Testis (tissue), 3 donors: ENCODE results near the gene SWT1. TPM values are rescaled to one million over a fixed set of nuclear protein-coding genes. Genes with fewer than 3 reads are reported as not detected.

Source experiments
- DNase-seq: peaks from one replicate; pipeline ENCODE4 v3.0.0-alpha.2; 2019
- H3K27ac ChIP-seq, 2 donors: fragments of 200-600 bp; sonication (generic); one replicate each; pipeline ENCODE4 v1.5.1; 2019
- H3K27me3 ChIP-seq: fragments of 200-600 bp; sonication (generic); one replicate; pipeline ENCODE4 v1.5.1; 2019
- H3K36me3 ChIP-seq: fragments of 200-600 bp; sonication (generic); one replicate; pipeline ENCODE4 v1.5.1; 2017; ENCODE audit warnings: low read depth; ENCODE audit errors: missing control alignments
- H3K4me1 ChIP-seq: fragments of 200-600 bp; sonication (generic); one replicate; pipeline ENCODE4 v1.5.1; 2019
- H3K4me3 ChIP-seq, 2 donors: fragments of 200-600 bp; sonication (generic); one replicate each; pipeline ENCODE4 v1.5.1; 2017 to 2019
- H3K9me3 ChIP-seq: fragments of 200-600 bp; sonication (generic); one replicate; pipeline ENCODE4 v1.5.1; 2017
- POLR2A ChIP-seq: fragments of 450-650 bp; IDR thresholded peaks from one replicate; pipeline ENCODE4 v1.6.1; 2017; ENCODE audit warnings: antibody characterized with exemption, mild to moderate bottlenecking, moderate library complexity
- WGBS, 2 donors: methylation state at CpG; one replicate each; pipeline ENCODE4 v1.1.5; 2018; 5-methylcytosine and 5-hydroxymethylcytosine counted together
- intact Hi-C: fragments of 100-400 bp; cut with DNase I; formaldehyde crosslinking; loops from one replicate; pipeline ENCODE4 v1.15.1; 2023; ENCODE audit warnings: low total_unique reads
- polyA plus RNA-seq: library from polyadenylated mRNA; stranded (reverse); fragments of 350-450 nt; fragmentation: Illumina TruSeq; extraction: RNeasy Lipid Tissue Mini Kit (QIAGEN cat#74804); gene quantifications from one replicate; pipeline ENCODE4 v1.2.3, GENCODE V29; 2014; ENCODE audit warnings: low read depth, low replicate concordance; ENCODE audit not compliant: insufficient read depth
- total RNA-seq, 2 donors: library from RNA; depleted of rRNA; stranded (reverse); fragments of >200 nt; gene quantifications; one replicate each; pipeline ENCODE4 v1.2.3, GENCODE V29; 2016
- TF ChIP-seq, protein P1 (sequence below), 3 experiments: fragments of 450-650 bp in 2 of 3; fragments of 200-600 bp in 1 of 3; sonication (generic) in 1 of 3; IDR thresholded peaks; one replicate each; pipeline ENCODE4 v1.5.1; 2016 to 2019; ENCODE audit warnings: antibody characterized with exemption in 3 of 3, mild to moderate bottlenecking in 2 of 3, moderate library complexity in 1 of 3

Gene SWT1
- total and polyA plus RNA-seq, 3 donors from 2014 or later: 29.0 to 44.6 (median 38.3) TPM

DNA sequence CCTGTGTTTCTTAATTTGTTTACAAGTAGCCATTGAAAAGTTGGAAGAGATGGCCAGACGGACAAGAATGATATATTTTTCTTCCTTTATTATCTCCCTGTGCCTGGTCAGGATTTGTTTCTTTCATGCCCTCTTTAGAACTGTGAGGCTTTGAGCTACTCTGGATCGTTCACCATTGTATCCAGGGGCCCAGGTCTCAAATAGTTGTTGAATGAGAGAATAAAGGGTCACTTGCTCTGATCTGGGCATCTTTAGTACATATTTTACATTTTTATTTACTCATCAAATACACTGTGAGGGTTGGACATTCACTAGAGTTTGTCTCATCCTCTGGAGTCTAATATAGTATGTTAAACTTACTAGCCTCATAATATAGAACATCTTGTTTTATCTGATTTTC, 111.4 kb downstream of the SWT1 start:
- WGBS, 2 donors: 75 to 76% methylated on average over 2 of the region's 2 CpGs
- no peak for TF ChIP-seq POLR2A
- TF ChIP-seq, protein P1, sequence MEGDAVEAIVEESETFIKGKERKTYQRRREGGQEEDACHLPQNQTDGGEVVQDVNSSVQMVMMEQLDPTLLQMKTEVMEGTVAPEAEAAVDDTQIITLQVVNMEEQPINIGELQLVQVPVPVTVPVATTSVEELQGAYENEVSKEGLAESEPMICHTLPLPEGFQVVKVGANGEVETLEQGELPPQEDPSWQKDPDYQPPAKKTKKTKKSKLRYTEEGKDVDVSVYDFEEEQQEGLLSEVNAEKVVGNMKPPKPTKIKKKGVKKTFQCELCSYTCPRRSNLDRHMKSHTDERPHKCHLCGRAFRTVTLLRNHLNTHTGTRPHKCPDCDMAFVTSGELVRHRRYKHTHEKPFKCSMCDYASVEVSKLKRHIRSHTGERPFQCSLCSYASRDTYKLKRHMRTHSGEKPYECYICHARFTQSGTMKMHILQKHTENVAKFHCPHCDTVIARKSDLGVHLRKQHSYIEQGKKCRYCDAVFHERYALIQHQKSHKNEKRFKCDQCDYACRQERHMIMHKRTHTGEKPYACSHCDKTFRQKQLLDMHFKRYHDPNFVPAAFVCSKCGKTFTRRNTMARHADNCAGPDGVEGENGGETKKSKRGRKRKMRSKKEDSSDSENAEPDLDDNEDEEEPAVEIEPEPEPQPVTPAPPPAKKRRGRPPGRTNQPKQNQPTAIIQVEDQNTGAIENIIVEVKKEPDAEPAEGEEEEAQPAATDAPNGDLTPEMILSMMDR (IDR thresholded peaks at IDR 0.05): no peak
- Histone ChIP-seq H3K27ac (no peak overlapping the region), H3K36me3 (no peaks in the 10 kb centered on the region), H3K9me3 (no peaks in the 10 kb centered on the region), H3K27me3 (no peaks in the 10 kb centered on the region), H3K4me3 (no peak overlapping the region), H3K4me1 (no peaks in the 10 kb centered on the region)
- intact Hi-C loops: no loop called here
- no peak for DNase-seq

DNA sequence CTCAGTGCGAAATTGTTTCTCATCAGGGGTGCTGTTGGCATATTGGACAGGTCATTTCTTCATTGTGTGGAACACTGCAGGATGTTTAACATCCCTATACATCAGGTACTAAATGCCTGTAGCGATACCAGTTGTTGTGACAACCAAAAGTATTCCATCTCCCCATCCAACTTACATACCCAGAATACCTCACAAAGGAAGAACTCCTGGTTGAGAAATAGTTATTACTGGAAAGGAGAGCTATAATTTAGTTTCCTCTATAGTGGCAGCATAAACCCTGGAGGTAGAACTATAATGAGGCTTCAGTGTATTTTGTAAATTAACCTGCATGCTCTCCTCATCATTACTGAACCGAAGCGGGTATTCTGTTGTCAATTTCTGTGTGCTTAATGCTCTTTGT, 115.0 kb downstream of the SWT1 start:
- WGBS, 2 donors: 95 to 97% methylated on average over 4 of the region's 4 CpGs
- Histone ChIP-seq H3K36me3 (no peaks in the 10 kb centered on the region), H3K9me3 (no peaks in the 10 kb centered on the region), H3K27ac (no peak overlapping the region), H3K4me1 (no peaks in the 10 kb centered on the region), H3K27me3 (no peaks in the 10 kb centered on the region), H3K4me3 (no peak overlapping the region)
- DNase-seq: no peak
- TF ChIP-seq, protein P1 (IDR thresholded peaks at IDR 0.05): no peak
- no peak for TF ChIP-seq POLR2A
- intact Hi-C loops: no loop called here

DNA sequence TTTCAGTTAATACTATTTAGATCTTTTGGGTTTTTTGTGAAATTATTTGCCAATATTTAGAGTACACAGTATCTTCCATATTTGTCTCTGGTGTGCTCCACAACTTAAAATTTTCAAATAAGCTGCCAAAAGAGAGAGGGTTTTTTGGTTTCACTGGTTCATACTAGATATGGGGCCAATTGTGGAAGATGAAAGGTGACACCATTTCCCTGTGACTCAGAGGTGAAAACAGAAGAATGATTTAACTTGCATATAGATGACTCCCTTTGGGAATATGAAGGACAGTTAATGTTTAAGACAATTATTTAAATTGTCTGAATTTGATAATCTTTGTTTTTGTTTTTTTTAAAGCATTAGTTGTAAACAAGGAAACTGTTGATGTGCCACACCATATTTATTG, 122.6 kb downstream of the SWT1 start:
- no peak for DNase-seq
- TF ChIP-seq POLR2A: no peak
- TF ChIP-seq, protein P1 (IDR thresholded peaks at IDR 0.05): no peak
- no peaks in the 10 kb centered on the region for H3K9me3 ChIP-seq
- H3K27ac ChIP-seq: no peak overlapping the region
- no peaks in the 10 kb centered on the region for H3K4me1 ChIP-seq
- H3K36me3 ChIP-seq: no peaks in the 10 kb centered on the region
- no peak overlapping the region for H3K4me3 ChIP-seq
- no peaks in the 10 kb centered on the region for H3K27me3 ChIP-seq
- intact Hi-C loops: no loop called here

DNA sequence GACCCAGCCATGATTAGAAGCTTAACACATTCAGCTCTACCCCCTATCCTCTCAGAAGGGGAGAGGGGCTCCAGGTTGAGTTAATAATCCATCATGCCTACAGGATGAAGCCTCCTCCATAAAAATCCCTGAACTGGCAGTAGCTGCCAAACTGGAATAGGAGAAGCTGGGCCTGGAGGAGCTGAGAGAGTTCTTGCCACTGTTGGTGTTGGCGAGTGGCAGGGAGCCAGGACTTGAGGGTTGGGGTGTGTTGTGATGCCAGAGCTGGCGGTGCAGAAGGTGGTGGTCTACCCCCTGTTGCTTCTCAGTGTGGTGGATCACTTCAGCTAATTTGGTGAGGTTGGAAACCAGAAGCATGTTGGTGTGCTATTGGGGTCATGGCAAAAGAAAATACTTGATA, 123.6 kb downstream of the SWT1 start:
- no peaks in the 10 kb centered on the region for H3K27me3 ChIP-seq
- H3K4me3 ChIP-seq: no peak overlapping the region
- no peak overlapping the region for H3K27ac ChIP-seq
- no peak for DNase-seq
- no peak for TF ChIP-seq POLR2A
- TF ChIP-seq, protein P1 (IDR thresholded peaks at IDR 0.05): no peak
- 92 to 100% methylated on average over 2 of the region's 2 CpGs for WGBS, 2 donors
- H3K36me3 ChIP-seq: no peaks in the 10 kb centered on the region
- no peaks in the 10 kb centered on the region for H3K4me1 ChIP-seq
- intact Hi-C loops: no loop called here
- no peaks in the 10 kb centered on the region for H3K9me3 ChIP-seq

DNA sequence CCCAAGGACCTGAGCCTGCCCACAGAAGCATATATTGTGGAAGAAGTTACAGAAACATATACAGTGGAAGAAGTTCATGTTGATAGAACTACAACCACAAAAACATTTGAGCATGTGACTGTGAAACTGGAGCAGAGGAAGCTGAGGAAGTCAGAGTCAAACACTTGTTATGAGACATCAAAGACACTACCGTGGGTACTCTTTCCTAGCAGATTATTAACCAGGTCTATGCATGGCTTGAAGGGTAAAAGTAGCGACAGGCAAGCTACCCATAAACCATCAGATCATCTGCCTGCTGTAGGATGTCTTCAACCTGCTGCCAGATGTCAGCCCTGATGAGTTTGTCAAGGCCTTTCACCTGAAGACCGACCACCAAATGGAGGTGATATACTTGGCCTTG, 124.3 kb downstream of the SWT1 start:
- Histone ChIP-seq H3K27me3 (no peaks in the 10 kb centered on the region), H3K9me3 (no peaks in the 10 kb centered on the region), H3K27ac (no peak overlapping the region), H3K36me3 (no peaks in the 10 kb centered on the region), H3K4me1 (no peaks in the 10 kb centered on the region), H3K4me3 (no peak overlapping the region)
- intact Hi-C loops: no loop called here
- 88 to 93% methylated on average over 3 of the region's 3 CpGs for WGBS, 2 donors
- TF ChIP-seq, protein P1 (IDR thresholded peaks at IDR 0.05): no peak
- TF ChIP-seq POLR2A: no peak
- DNase-seq: no peak
